ENCODE data around the gene POLE.

The POLE gene

DNA sequence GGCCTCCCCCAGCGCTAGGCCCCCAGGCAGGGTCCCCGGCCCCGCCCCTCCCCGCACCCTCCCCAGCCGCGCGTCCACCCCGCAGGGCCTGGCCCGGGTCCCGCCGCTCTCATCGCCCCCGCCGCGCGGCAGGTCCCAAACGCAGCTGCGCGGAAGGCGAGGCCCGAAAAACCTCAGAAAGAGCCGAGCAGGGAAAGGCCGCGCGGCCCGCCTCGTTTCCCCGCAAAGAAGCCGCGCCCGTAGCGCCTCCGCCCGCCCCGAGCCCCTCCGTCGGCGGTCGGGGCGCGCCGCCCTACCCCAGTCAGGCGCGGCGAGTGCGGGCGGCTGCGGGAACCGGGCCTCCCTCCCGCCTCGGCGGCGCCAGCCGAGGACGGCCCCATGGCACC is 324 bp downstream of the POLE start:
- peaks cover 8 to 12% of the 10 kb centered on the region in 2 donors for H3K4me1 ChIP-seq (ENCODE audit: control insufficient read depth in 1 of 2, insufficient read depth in 2 of 2, low read length in 2 of 2)
- peak overlapping the region; percentile 20 for H3K27ac ChIP-seq (ENCODE audit: low read depth, low read length)
- peaks cover 0 to 10% of the 10 kb centered on the region in 2 donors for H3K36me3 ChIP-seq (ENCODE audit: control insufficient read depth in 1 of 2, insufficient read depth in 2 of 2, low read length in 2 of 2)
- H3K9me3 ChIP-seq (ENCODE audit: control insufficient read depth in 1 of 2, low read length in 2 of 2), result no peaks in the 10 kb centered on the region
- H3K27me3 ChIP-seq (ENCODE audit: control insufficient read depth in 1 of 2, insufficient read depth in 2 of 2, low read length in 2 of 2), result no peaks in the 10 kb centered on the region
- H3K9ac ChIP-seq (ENCODE audit: low read depth in 1 of 2, low read length in 2 of 2), result no peak overlapping the region
- peak overlapping the region; percentile 47 to 63 for H3K4me3 ChIP-seq (ENCODE audit: low read depth in 1 of 2, low read length in 2 of 2)

DNA sequence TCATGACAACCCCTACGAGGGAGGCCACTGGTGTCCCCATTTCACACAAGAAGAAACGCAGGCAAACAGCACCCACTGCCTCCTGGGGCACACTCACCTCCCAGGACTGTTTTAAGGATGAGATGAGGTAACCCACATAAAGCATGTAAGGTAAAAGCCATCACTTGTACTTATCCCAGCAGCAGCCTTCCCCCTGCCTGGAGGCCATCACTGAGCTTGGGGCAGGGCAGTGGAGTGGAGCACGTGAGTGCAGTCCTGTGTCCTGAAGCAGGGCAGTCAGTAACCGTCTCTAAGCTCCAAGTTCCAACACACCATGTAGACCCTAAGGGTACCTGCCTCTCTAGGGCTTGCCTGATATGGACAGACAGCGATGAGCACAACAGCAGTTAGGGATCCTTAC is 1.7 kb downstream of the POLE start:
- Histone ChIP-seq H3K4me3 (ENCODE audit: low read depth in 1 of 2, low read length in 2 of 2) (no peak overlapping the region), H3K9me3 (ENCODE audit: control insufficient read depth in 1 of 2, low read length in 2 of 2) (no peaks in the 10 kb centered on the region)

DNA sequence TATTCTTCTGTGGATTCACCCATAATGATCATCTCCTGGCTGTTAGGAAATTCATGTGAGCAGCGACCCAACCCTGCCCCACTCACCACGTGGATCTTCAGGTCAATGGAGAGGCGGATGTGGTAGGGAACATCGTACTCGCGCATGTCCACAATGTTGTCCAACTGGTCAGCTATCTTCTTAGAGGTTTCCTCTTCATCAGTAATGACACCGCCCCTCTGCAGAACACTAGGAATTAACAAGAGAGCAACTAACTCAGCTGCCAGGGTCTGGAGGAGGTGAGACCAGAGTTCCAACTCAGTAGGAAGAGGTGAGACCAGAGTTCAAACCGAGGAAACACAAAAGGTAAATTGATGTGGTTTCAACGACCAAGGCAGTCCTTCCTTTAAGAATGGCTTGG is 9.7 kb downstream of the POLE start:
- Histone ChIP-seq H3K36me3 (ENCODE audit: control insufficient read depth in 1 of 2, insufficient read depth in 2 of 2, low read length in 2 of 2) (peaks cover 18 to 66% of the 10 kb centered on the region in 2 donors), H3K27me3 (ENCODE audit: control insufficient read depth in 1 of 2, insufficient read depth in 2 of 2, low read length in 2 of 2) (no peaks in the 10 kb centered on the region), H3K4me1 (ENCODE audit: control insufficient read depth in 1 of 2, insufficient read depth in 2 of 2, low read length in 2 of 2) (peaks cover 0 to 10% of the 10 kb centered on the region in 2 donors), H3K9ac (ENCODE audit: low read depth in 1 of 2, low read length in 2 of 2) (no peak overlapping the region), H3K4me3 (ENCODE audit: low read depth in 1 of 2, low read length in 2 of 2) (no peak overlapping the region), H3K27ac (ENCODE audit: low read depth, low read length) (no peak overlapping the region), H3K9me3 (ENCODE audit: control insufficient read depth in 1 of 2, low read length in 2 of 2) (no peaks in the 10 kb centered on the region)

More for the DNA sequence above, 1.7 kb downstream of the POLE start:
- peaks cover 8 to 12% of the 10 kb centered on the region in 2 donors for H3K4me1 ChIP-seq (ENCODE audit: control insufficient read depth in 1 of 2, insufficient read depth in 2 of 2, low read length in 2 of 2)
- H3K9ac ChIP-seq (ENCODE audit: low read depth in 1 of 2, low read length in 2 of 2), result no peak overlapping the region
- H3K27me3 ChIP-seq (ENCODE audit: control insufficient read depth in 1 of 2, insufficient read depth in 2 of 2, low read length in 2 of 2), result no peaks in the 10 kb centered on the region
- H3K27ac ChIP-seq (ENCODE audit: low read depth, low read length), result no peak overlapping the region
- no peaks in the 10 kb centered on the region for H3K36me3 ChIP-seq (ENCODE audit: control insufficient read depth in 1 of 2, insufficient read depth in 2 of 2, low read length in 2 of 2)

DNA sequence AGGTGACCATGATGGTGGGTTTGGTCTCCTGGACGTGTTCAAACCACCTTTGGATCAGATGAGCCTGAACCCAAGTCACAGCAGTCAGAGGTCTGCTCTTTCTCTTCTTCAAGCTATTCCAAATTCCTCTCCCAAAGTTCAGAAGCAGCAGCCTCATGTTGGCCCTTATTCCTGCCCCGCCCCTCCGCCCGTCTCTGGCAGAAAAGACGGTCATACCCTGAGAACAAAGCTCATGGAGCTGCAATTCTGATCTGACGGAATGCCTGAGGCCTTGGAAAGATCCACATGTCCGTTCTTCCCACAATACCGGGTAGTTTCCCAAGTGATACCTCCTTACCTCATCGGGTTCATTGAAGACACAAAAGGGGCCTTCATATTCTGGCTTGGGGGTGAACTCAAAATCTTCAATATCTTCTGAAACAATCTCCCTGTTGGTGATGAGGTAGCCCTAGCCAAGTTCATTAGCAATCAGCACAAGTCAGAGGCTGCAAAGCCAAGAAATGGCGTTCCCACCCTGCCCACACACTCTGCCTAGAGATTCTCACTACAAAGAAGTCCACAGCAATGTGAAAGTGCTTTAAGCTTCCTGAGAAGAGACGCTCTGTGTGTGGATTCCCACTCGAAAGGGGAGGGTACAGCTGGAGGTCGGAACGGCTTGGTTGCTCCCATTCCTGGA is 11.2 kb downstream of the POLE start:
- H3K9me3 ChIP-seq (ENCODE audit: control insufficient read depth in 1 of 2, low read length in 2 of 2), result no peaks in the 10 kb centered on the region
- H3K27ac ChIP-seq (ENCODE audit: low read depth, low read length), result no peak overlapping the region
- H3K27me3 ChIP-seq (ENCODE audit: control insufficient read depth in 1 of 2, insufficient read depth in 2 of 2, low read length in 2 of 2), result no peaks in the 10 kb centered on the region
- peaks cover 0 to 10% of the 10 kb centered on the region in 2 donors for H3K4me1 ChIP-seq (ENCODE audit: control insufficient read depth in 1 of 2, insufficient read depth in 2 of 2, low read length in 2 of 2)
- H3K36me3 ChIP-seq (ENCODE audit: control insufficient read depth in 1 of 2, insufficient read depth in 2 of 2, low read length in 2 of 2), result peaks cover 23 to 76% of the 10 kb centered on the region in 2 donors
- no peak overlapping the region for H3K9ac ChIP-seq (ENCODE audit: low read depth in 1 of 2, low read length in 2 of 2)
- H3K4me3 ChIP-seq (ENCODE audit: low read depth in 1 of 2, low read length in 2 of 2), result no peak overlapping the region

DNA sequence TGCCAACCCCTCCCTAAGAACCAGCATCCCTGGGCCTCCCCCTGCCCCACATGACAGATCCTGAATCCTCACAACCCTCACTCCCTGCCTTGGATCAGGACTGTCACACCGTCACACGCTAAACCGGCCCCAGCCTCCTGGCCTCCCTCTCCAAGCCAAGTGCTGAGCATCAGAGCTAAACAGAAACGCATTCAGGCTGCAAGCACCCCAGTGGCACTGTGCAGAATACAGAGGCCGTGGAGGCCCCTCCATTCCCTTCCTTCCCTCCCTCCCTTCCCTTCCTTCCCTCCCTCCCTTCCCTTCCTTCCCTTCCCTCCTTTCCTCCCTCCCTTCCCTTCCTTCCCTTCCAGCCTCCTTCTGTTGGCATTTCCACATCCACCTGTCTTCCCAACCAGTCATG is 12.6 kb downstream of the POLE start:
- no peaks in the 10 kb centered on the region for H3K27me3 ChIP-seq (ENCODE audit: control insufficient read depth in 1 of 2, insufficient read depth in 2 of 2, low read length in 2 of 2)
- H3K9ac ChIP-seq (ENCODE audit: low read depth in 1 of 2, low read length in 2 of 2), result no peak overlapping the region
- H3K9me3 ChIP-seq (ENCODE audit: control insufficient read depth in 1 of 2, low read length in 2 of 2), result no peaks in the 10 kb centered on the region
- H3K4me3 ChIP-seq (ENCODE audit: low read depth in 1 of 2, low read length in 2 of 2), result no peak overlapping the region
- peaks cover 0 to 10% of the 10 kb centered on the region in 2 donors for H3K4me1 ChIP-seq (ENCODE audit: control insufficient read depth in 1 of 2, insufficient read depth in 2 of 2, low read length in 2 of 2)
- H3K27ac ChIP-seq (ENCODE audit: low read depth, low read length), result no peak overlapping the region
- H3K36me3 ChIP-seq (ENCODE audit: control insufficient read depth in 1 of 2, insufficient read depth in 2 of 2, low read length in 2 of 2), result peaks cover 23 to 76% of the 10 kb centered on the region in 2 donors

DNA sequence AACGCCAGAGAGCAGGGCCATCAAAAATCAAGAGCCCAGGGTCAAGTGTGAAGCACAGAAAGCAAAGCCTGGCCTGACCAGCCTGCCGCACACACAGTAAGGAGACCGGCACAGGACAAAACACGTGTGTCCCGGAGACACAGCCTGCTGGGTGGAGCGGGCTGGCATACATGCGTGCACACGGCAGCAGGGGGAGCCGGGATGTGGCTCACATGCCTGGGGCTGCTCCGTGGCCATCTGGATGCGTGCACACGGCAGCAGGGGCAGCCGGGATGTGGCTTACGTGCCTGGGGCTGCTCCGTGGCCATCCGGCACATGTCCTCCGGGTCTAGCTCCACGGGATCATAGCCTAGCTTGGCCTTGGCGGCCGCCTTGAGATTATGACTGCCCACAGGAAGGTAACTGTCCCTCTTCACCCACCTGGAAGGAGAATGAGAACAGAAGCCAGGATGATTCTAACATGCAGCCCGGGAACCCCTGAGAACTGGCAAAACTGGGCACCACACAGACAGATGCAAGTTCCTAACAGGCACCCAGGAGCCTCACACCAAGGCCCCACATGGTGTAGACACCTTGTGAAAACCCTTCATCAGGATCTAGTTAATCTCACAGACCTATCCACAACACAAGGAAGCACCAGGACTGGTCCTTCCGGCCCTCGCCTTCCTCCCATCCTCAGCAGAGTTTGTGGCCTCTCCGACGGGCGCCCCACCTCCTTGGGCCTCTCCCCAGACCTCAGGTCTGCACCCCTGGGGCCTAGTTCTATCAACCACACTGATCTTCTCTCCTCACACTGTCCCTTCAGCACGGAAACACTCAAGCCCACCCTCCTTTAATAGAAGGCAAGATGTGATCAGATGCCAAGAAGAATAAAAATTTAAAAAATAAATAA is 13.6 kb downstream of the POLE start:
- H3K9me3 ChIP-seq (ENCODE audit: control insufficient read depth in 1 of 2, low read length in 2 of 2), result no peaks in the 10 kb centered on the region
- no peak overlapping the region for H3K27ac ChIP-seq (ENCODE audit: low read depth, low read length)
- no peak overlapping the region for H3K9ac ChIP-seq (ENCODE audit: low read depth in 1 of 2, low read length in 2 of 2)
- H3K4me3 ChIP-seq (ENCODE audit: low read depth in 1 of 2, low read length in 2 of 2), result no peak overlapping the region
- peaks cover 23 to 71% of the 10 kb centered on the region in 2 donors for H3K36me3 ChIP-seq (ENCODE audit: control insufficient read depth in 1 of 2, insufficient read depth in 2 of 2, low read length in 2 of 2)
- H3K4me1 ChIP-seq (ENCODE audit: control insufficient read depth in 1 of 2, insufficient read depth in 2 of 2, low read length in 2 of 2), result peaks cover 0 to 10% of the 10 kb centered on the region in 2 donors
- H3K27me3 ChIP-seq (ENCODE audit: control insufficient read depth in 1 of 2, insufficient read depth in 2 of 2, low read length in 2 of 2), result no peaks in the 10 kb centered on the region

DNA sequence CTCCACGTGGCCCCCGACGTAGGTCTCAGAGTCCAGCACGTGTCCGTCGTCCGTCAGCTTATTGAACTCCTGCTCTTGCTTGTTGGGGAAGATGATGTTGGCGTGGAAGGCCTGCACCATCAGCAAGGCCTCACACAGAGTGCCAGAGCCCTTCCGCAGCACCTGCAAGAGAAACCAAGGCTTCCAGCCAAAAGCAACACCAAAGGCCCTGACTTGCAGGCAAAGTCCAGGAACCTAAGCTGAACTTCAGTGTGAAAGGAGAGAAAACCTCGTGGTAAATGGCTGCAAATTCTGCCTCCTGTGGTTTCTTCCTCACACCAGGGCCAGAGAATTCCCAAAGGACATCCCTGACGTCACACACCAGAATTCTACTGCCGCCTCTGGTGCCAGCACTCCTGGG is 14.5 kb downstream of the POLE start:
- Histone ChIP-seq H3K27ac (ENCODE audit: low read depth, low read length) (no peak overlapping the region), H3K27me3 (ENCODE audit: control insufficient read depth in 1 of 2, insufficient read depth in 2 of 2, low read length in 2 of 2) (no peaks in the 10 kb centered on the region), H3K36me3 (ENCODE audit: control insufficient read depth in 1 of 2, insufficient read depth in 2 of 2, low read length in 2 of 2) (peaks cover 23 to 76% of the 10 kb centered on the region in 2 donors), H3K4me3 (ENCODE audit: low read depth in 1 of 2, low read length in 2 of 2) (no peak overlapping the region), H3K9me3 (ENCODE audit: control insufficient read depth in 1 of 2, low read length in 2 of 2) (no peaks in the 10 kb centered on the region), H3K9ac (ENCODE audit: low read depth in 1 of 2, low read length in 2 of 2) (no peak overlapping the region), H3K4me1 (ENCODE audit: control insufficient read depth in 1 of 2, insufficient read depth in 2 of 2, low read length in 2 of 2) (peaks cover 0 to 10% of the 10 kb centered on the region in 2 donors)

DNA sequence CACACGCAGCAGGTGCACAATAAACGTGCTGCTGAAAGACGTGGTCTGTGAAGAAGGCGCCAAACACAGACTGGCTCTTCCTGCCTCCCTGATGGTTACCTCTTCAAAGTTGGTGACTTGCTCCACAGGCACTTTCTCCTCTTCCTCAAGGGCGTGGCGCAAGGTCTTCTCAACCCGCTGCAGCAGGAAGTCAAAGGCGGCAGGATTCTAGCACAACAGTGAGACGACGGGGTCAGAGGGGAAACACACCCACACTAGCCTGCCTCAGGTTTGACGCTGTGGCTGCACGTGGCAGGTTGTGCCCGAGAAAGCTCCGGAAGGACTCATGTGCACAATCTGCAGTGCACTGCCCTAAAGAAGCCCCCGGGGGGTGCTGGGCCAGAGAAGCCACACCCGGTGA is 15.0 kb downstream of the POLE start:
- Histone ChIP-seq H3K4me3 (ENCODE audit: low read depth in 1 of 2, low read length in 2 of 2) (no peak overlapping the region), H3K9me3 (ENCODE audit: control insufficient read depth in 1 of 2, low read length in 2 of 2) (no peaks in the 10 kb centered on the region), H3K27ac (ENCODE audit: low read depth, low read length) (no peak overlapping the region), H3K9ac (ENCODE audit: low read depth in 1 of 2, low read length in 2 of 2) (no peak overlapping the region), H3K4me1 (ENCODE audit: control insufficient read depth in 1 of 2, insufficient read depth in 2 of 2, low read length in 2 of 2) (peaks cover 0 to 10% of the 10 kb centered on the region in 2 donors), H3K27me3 (ENCODE audit: control insufficient read depth in 1 of 2, insufficient read depth in 2 of 2, low read length in 2 of 2) (no peaks in the 10 kb centered on the region), H3K36me3 (ENCODE audit: control insufficient read depth in 1 of 2, insufficient read depth in 2 of 2, low read length in 2 of 2) (peaks cover 18 to 76% of the 10 kb centered on the region in 2 donors)

DNA sequence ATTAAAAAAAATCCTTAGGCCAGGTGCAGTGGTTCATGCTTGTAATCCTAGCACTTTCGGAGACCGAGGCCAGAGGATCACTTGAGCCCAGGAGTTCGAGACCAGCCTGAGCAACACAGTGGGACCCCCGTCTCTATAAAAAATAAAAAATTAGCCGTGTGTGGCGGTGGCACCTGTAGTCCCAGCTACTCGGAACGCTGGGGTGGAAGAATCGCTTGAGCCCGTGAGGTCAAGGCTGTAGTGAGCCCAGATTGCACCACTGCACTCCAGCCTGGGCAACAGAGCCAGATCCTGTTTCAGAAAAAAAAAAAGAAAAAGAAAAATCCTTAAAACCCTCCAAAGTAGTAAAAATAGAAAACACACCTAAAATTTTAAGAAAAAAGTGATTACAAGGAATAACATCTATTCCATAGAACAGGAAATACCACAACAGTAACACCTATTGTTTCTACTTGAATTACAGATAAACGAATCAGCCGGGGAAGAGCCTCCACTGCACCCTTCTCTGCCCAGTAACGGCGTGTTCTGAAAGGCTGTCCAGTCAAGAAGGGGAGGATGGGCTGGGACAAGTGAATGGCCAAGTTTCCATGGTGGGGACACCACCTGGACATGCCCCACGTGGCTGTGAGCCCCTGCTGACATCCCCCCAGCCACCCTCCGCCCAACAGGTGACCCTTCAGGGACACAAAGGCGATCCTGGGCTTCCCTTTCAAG is 17.8 kb downstream of the POLE start:
- Histone ChIP-seq H3K9ac (ENCODE audit: low read depth in 1 of 2, low read length in 2 of 2) (no peak overlapping the region), H3K4me3 (ENCODE audit: low read depth in 1 of 2, low read length in 2 of 2) (no peak overlapping the region), H3K27ac (ENCODE audit: low read depth, low read length) (no peak overlapping the region), H3K27me3 (ENCODE audit: control insufficient read depth in 1 of 2, insufficient read depth in 2 of 2, low read length in 2 of 2) (no peaks in the 10 kb centered on the region), H3K36me3 (ENCODE audit: control insufficient read depth in 1 of 2, insufficient read depth in 2 of 2, low read length in 2 of 2) (peaks cover 12 to 77% of the 10 kb centered on the region in 2 donors), H3K9me3 (ENCODE audit: control insufficient read depth in 1 of 2, low read length in 2 of 2) (no peaks in the 10 kb centered on the region), H3K4me1 (ENCODE audit: control insufficient read depth in 1 of 2, insufficient read depth in 2 of 2, low read length in 2 of 2) (no peaks in the 10 kb centered on the region)

Measured in duodenal mucosa (tissue), 2 donors.